PC-9 (cell line): Measurements from ENCODE around the gene MUC22.

Experiments
- EZH2 ChIP-seq: fragments of 200-600 bp; sonication (generic); IDR thresholded peaks from 2 replicates; pipeline ENCODE4 v1.8.0; 2017; ENCODE audit warnings: antibody characterized with exemption, low read depth
- TF ChIP-seq, protein P1 (sequence below): fragments of 200-600 bp; sonication (generic); conservative IDR thresholded peaks from 2 replicates; pipeline ENCODE4 v1.6.1; 2017; ENCODE audit warnings: mixed run types, antibody characterized with exemption, mild to moderate bottlenecking, moderate library complexity

- TF ChIP-seq, protein P1, sequence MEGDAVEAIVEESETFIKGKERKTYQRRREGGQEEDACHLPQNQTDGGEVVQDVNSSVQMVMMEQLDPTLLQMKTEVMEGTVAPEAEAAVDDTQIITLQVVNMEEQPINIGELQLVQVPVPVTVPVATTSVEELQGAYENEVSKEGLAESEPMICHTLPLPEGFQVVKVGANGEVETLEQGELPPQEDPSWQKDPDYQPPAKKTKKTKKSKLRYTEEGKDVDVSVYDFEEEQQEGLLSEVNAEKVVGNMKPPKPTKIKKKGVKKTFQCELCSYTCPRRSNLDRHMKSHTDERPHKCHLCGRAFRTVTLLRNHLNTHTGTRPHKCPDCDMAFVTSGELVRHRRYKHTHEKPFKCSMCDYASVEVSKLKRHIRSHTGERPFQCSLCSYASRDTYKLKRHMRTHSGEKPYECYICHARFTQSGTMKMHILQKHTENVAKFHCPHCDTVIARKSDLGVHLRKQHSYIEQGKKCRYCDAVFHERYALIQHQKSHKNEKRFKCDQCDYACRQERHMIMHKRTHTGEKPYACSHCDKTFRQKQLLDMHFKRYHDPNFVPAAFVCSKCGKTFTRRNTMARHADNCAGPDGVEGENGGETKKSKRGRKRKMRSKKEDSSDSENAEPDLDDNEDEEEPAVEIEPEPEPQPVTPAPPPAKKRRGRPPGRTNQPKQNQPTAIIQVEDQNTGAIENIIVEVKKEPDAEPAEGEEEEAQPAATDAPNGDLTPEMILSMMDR = no peak
- no peak for TF ChIP-seq EZH2
Observed at GRCh38 chr6:31057426-31058003, 47.2 kb downstream of the MUC22 start.
